AG04450 (cell line): ENCODE data around the gene KSR2. TPM values are rescaled to one million over a fixed set of nuclear protein-coding genes. Genes with fewer than 3 reads are reported as not detected.

Experiments used
- CTCF ChIA-PET: fragments of 300-600, 350-600 bp; formaldehyde crosslinking; extraction: SDS; loops from one replicate; lab custom pipeline; 2022; ENCODE audit warnings: antibody characterized with exemption, inconsistent platforms; lab: Charles Lee
- POLR2A ChIA-PET: fragments of 350-600 bp; formaldehyde crosslinking; extraction: SDS; loops from one replicate; lab custom pipeline; 2021; ENCODE audit warnings: antibody characterized with exemption, inconsistent platforms; lab: Yijun Ruan, JAX
- DNase-seq: peaks from one replicate; pipeline ENCODE4 v3.0.0-alpha.2; 2011; ENCODE audit warnings: low read depth, low spot score
- H3K27ac ChIP-seq: one replicate; pipeline ENCODE4 v1.5.1; 2012; ENCODE audit warnings: low read depth, low read length, control low read depth
- H3K27me3 ChIP-seq: one replicate; pipeline ENCODE4 v1.6.0; 2012; ENCODE audit warnings: low read length; ENCODE audit not compliant: control insufficient read depth, insufficient read depth
- H3K4me3 ChIP-seq: 2 replicates; pipeline ENCODE4 v1.5.1; 2011; ENCODE audit warnings: mild to moderate bottlenecking, low read depth, low read length, control low read depth
- H3K9me3 ChIP-seq: 2 replicates; pipeline ENCODE4 v1.5.1; 2012; ENCODE audit warnings: low read length; ENCODE audit not compliant: control insufficient read depth, insufficient read depth
- polyA plus RNA-seq: library from polyadenylated mRNA; depleted of rRNA; stranded (reverse); fragments of >200 nt; gene quantifications from 2 replicates; pipeline ENCODE4 v1.2.3, GENCODE V29; 2011
- TF ChIP-seq, protein P1 (sequence below): IDR thresholded peaks from 2 replicates; pipeline ENCODE4 v1.5.1; 2011; ENCODE audit warnings: low read depth, low read length, control low read depth, inconsistent platforms

Gene KSR2
- polyA plus RNA-seq, 1 experiment = not detected

DNA sequence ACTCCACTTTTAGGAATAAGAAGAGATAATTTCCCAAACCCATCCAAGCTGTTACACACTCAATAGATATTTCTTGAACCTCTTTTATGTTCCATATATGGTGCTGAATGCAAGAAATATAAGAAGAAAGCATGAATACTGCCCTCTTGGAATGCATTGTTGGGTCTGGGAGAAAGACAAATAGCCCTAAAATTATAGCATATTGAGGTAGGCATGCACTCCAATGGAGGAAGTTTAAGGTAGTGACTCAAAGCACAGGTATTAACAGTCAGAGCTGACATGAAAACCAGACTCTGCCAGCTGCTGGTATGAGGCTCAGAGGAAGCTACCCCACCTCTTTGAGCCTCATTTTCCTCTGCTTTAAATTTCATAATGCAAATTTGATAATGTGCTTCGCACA, 346.0 kb downstream of the KSR2 start:
- Histone ChIP-seq H3K4me3 (no peak overlapping the region), H3K27me3 (no peaks in the 10 kb centered on the region), H3K27ac (no peak overlapping the region), H3K9me3 (no peaks in the 10 kb centered on the region; the same call in 1 of the 2 replicates)
- ChIA-PET POLR2A (no interaction called here), CTCF (no interaction called here)
- no peak for DNase-seq
- TF ChIP-seq, protein P1, sequence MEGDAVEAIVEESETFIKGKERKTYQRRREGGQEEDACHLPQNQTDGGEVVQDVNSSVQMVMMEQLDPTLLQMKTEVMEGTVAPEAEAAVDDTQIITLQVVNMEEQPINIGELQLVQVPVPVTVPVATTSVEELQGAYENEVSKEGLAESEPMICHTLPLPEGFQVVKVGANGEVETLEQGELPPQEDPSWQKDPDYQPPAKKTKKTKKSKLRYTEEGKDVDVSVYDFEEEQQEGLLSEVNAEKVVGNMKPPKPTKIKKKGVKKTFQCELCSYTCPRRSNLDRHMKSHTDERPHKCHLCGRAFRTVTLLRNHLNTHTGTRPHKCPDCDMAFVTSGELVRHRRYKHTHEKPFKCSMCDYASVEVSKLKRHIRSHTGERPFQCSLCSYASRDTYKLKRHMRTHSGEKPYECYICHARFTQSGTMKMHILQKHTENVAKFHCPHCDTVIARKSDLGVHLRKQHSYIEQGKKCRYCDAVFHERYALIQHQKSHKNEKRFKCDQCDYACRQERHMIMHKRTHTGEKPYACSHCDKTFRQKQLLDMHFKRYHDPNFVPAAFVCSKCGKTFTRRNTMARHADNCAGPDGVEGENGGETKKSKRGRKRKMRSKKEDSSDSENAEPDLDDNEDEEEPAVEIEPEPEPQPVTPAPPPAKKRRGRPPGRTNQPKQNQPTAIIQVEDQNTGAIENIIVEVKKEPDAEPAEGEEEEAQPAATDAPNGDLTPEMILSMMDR = no peak

DNA sequence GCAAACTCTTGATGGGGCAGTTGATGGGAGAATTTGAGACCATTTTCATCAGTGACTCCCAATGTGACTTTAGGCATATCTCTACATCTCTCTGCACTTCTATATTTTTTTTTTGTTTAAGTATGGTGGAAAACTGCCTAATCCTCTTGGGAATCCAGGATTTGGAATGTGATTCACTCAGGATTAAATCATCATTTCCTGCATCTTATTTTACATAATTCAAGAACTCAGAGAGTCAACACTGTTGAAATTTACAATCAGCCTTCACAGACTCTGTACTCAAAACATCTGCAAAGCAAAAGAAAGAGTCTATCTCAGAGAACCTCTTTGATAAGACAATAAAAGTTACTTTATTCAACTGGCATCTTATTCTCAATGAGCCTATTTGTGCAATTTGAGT, 346.7 kb downstream of the KSR2 start:
- no peaks in the 10 kb centered on the region for H3K27me3 ChIP-seq
- H3K27ac ChIP-seq = no peak overlapping the region
- TF ChIP-seq, protein P1 = no peak
- DNase-seq = no peak
- H3K4me3 ChIP-seq = no peak overlapping the region
- ChIA-PET CTCF (no interaction called here), POLR2A (no interaction called here)
- no peaks in the 10 kb centered on the region; the same call in 1 of the 2 replicates for H3K9me3 ChIP-seq

DNA sequence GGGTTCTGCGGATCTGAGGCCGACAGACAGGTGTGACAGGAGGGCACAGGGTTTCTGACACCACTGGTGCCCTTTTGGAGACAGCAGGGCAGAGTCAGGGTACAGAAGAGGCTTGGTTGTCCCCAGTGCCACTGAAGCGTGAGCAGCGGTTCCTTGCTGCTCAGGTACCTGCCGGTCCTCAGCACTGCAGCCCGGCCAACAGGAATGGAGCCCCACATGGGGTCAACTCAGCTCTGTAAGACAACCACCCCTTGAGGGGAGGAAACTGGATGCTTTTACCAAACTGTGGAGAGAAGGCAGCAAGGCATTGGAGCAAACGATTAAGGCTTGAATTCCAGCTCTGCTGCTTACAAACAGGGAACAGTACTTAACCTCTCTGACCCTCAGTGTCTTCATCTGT, 361.0 kb downstream of the KSR2 start:
- Histone ChIP-seq H3K4me3 (no peak overlapping the region), H3K9me3 (peaks cover 25% of the 10 kb centered on the region), H3K27me3 (no peaks in the 10 kb centered on the region), H3K27ac (no peak overlapping the region)
- TF ChIP-seq, protein P1 = no peak
- no peak for DNase-seq
- ChIA-PET POLR2A (no interaction called here), CTCF (no interaction called here)

DNA sequence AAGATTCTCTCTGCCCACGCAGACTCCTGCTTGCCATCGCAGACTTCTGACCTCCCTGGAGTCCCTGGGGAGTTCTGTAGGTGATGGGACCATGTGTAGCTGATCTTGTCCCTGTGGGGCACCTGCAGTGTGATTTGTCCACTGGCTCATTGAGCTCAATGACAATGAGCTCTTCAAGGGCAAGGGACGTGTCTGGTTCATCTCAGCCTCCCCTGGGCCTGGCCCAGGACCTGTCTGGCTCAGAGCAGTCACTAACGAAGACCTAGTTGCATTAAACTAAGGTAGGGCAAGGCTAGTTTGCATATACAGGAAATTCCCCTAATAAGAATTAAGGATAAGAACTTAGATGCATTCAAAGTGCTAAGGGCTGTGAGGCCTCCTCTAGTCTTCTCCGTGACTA, 361.8 kb downstream of the KSR2 start:
- no peak overlapping the region for H3K27ac ChIP-seq
- no peak for DNase-seq
- no peaks in the 10 kb centered on the region for H3K27me3 ChIP-seq
- peaks cover 25% of the 10 kb centered on the region for H3K9me3 ChIP-seq
- no peak overlapping the region for H3K4me3 ChIP-seq
- TF ChIP-seq, protein P1 = no peak
- ChIA-PET POLR2A (no interaction called here), CTCF (no interaction called here)

DNA sequence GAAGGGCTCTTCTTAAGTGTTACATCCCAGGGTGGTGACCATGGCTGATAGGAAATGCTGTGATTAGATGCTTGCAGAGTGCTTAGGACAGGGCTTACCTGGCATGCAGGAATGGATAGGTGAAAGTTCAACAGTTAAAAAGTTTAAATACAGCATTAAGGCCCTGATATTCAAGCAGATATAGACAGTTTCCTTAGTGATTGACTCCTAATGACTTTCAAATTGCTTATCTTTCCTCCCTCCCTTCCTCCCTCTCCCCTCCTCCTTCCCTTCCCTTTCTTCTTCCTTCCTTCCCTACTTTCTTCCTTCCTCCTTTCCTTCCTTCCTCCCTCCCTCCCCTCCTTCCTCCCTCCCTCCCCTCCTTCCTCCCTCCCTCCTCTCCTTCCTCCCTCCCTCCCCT, 362.8 kb downstream of the KSR2 start:
- Histone ChIP-seq H3K27ac (no peak overlapping the region), H3K9me3 (peaks cover 29% of the 10 kb centered on the region), H3K4me3 (no peak overlapping the region), H3K27me3 (no peaks in the 10 kb centered on the region)
- DNase-seq = no peak
- ChIA-PET POLR2A (no interaction called here), CTCF (no interaction called here)
- TF ChIP-seq, protein P1 = no peak
